T-cell (primary cell): Measurements from ENCODE around the gene ALKBH2. TPM values are rescaled to one million over a fixed set of nuclear protein-coding genes. Genes with fewer than 3 reads are reported as not detected.

Experiments
- ATAC-seq, 4 experiments: fragments of 200-7000 bp in 3 of 4; fragments of 150-1000 bp in 1 of 4; cut with Tn5 transposase; replicated peaks in 1 of 4; 1 replicate in 3 of 4; 2 replicates in 1 of 4; pipeline ENCODE4 v1.10.0; 2021; ENCODE audit warnings: moderate library complexity in 3 of 4, mild to moderate bottlenecking in 2 of 4, moderate number of reproducible peaks in 1 of 4
- CTCF ChIA-PET, 2 donors: fragments of 300-600 bp; sonication (Branson Sonifier 250); formaldehyde crosslinking; loops; one replicate each; lab custom pipeline; 2022; ENCODE audit warnings: antibody characterized with exemption in 2 of 2; lab: Charles Lee
- POLR2A ChIA-PET, 2 donors: fragments of 300-600 bp; sonication (Branson Sonifier 250); formaldehyde crosslinking; loops; one replicate each; lab custom pipeline; 2022; ENCODE audit warnings: antibody characterized with exemption in 2 of 2; lab: Charles Lee
- DNase-seq, 35 experiments: peaks; one replicate each; pipeline versions ENCODE4 v3.0.0 to v3.0.0-alpha.2; 2013 to 2023
- H3K27ac ChIP-seq: one replicate; pipeline ENCODE4 v1.5.1; 2013; ENCODE audit warnings: low read length
- H3K27me3 ChIP-seq, 2 experiments: replicated peaks in 1 of 2; 1 replicate in 1 of 2; 2 replicates in 1 of 2; pipeline versions ENCODE4 v1.6.1 to v1.7.0; 2013; ENCODE audit warnings: low read length in 1 of 2, mixed read lengths in 1 of 2; ENCODE audit not compliant: control insufficient read depth in 2 of 2, insufficient read depth in 2 of 2; ENCODE audit errors: extremely low read depth in 1 of 2
- H3K36me3 ChIP-seq, 2 donors: 1 replicate in 1 of 2; 2 replicates in 1 of 2; pipeline versions ENCODE4 v1.6.1 to v1.7.0; 2013; ENCODE audit warnings: low read length in 1 of 2; ENCODE audit not compliant: control insufficient read depth in 2 of 2, insufficient read depth in 1 of 2; ENCODE audit errors: extremely low read depth in 1 of 2
- H3K4me1 ChIP-seq, 2 experiments: 1 replicate in 1 of 2; 2 replicates in 1 of 2; pipeline versions ENCODE4 v1.6.1 to v1.7.0; 2013; ENCODE audit warnings: low read length in 2 of 2, mixed read lengths in 1 of 2; ENCODE audit not compliant: insufficient read depth in 2 of 2, control insufficient read depth in 1 of 2; ENCODE audit errors: extremely low read depth in 1 of 2
- H3K4me3 ChIP-seq, 2 donors: 1 replicate in 1 of 2; 2 replicates in 1 of 2; pipeline versions ENCODE4 v1.5.1 to v1.7.0; 2013; ENCODE audit warnings: mild to moderate bottlenecking in 2 of 2, low read length in 1 of 2, moderate library complexity in 1 of 2; ENCODE audit not compliant: control insufficient read depth in 1 of 2; ENCODE audit errors: extremely low read depth in 1 of 2
- H3K9me3 ChIP-seq: 2 replicates; pipeline ENCODE4 v1.7.0; 2013
- H3K27ac Mint-ChIP-seq, 2 donors: one replicate each; pipeline ENCODE4 v1.8.0; 2020 to 2021; ENCODE audit warnings: mild to moderate bottlenecking in 2 of 2, mixed read lengths in 2 of 2
- H3K27me3 Mint-ChIP-seq, 2 donors: one replicate each; pipeline ENCODE4 v1.8.0; 2021 to 2022; ENCODE audit warnings: mixed read lengths in 2 of 2
- H3K36me3 Mint-ChIP-seq: one replicate; pipeline ENCODE4 v1.8.0; 2021; ENCODE audit warnings: mixed read lengths
- H3K4me1 Mint-ChIP-seq, 3 donors: one replicate each; pipeline ENCODE4 v1.8.0; 2020 to 2022; ENCODE audit warnings: mixed read lengths in 3 of 3, mild to moderate bottlenecking in 1 of 3
- H3K4me3 Mint-ChIP-seq, 3 donors: one replicate each; pipeline ENCODE4 v1.8.0; 2020 to 2022; ENCODE audit warnings: mild to moderate bottlenecking in 3 of 3, mixed read lengths in 3 of 3, moderate library complexity in 3 of 3
- H3K9me3 Mint-ChIP-seq, 3 donors: one replicate each; pipeline ENCODE4 v1.8.0; 2020 to 2022; ENCODE audit warnings: mixed read lengths in 3 of 3
- WGBS: methylation state at CpG from one replicate; pipeline ENCODE4 v1.1.5; 2013; ENCODE audit warnings: missing lambda C conversion rate; ENCODE audit not compliant: insufficient coverage; 5-methylcytosine and 5-hydroxymethylcytosine counted together
- total RNA-seq, 35 experiments: library from RNA in 6 of 35; stranded (reverse) in 6 of 35; fragments of 120-200 nt in 1 of 35; gene quantifications; one replicate each; pipeline versions ENCODE4 v1.2.1 to v1.2.4 and lab custom pipeline; 2013 to 2026

ALKBH2 gene
- total RNA-seq, 5 donors from 2014 or later (not counting 1 experiment from before 2014, with no cell fraction given): 7.9 to 24.6 (median 19.3) TPM

DNA sequence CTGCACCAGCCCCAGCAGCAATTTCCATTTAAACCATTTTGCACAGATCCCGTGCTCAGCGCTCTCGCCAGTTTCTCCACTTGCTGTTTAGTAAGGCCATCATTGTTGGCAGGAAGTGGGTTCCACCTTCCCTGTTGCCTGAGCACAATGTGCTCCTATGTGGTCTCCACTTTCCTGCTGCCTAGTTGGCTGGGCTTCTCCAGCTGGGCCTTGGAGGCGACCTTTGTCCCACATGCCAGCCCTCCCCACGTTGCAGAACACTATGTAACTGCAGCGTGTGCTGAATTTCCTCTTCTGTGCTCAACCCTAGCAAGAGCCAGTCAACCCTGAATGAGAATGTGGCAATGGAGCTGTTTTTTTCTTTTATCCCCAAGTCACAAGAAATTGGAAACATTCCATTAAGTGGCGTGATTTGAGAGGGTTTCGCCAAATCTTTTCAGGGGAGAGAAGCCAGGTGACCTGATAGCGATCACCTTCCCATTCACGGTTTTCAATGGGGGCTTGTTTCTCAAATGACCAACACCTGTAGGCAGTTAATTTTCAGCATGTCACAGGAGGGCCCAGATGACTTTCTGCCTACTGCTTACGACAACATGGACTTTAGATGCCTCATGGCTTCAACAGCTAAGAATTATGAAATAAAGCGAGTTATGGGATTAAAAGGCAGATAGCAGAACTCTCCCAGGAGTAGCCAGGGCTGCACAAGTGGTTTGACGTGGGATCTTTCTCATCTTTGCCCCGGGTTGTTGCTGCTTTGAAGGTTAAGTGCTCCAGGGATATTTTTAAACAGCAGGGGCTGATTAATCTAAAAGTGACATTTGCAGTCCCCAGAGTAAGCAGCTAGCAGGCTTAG is 22.7 kb upstream of the ALKBH2 start, which contains the start of gene ACACB:
ACACB (plus strand) TSS at position 830 of the 853 bp plus-strand sequence. CDS start 22,819 bp downstream, outside the sequence.
- Mint-ChIP-seq H3K36me3 (peaks cover 8% of the 10 kb centered on the region), H3K27me3 (no peaks in the 10 kb centered on the region), H3K9me3 (no peaks in the 10 kb centered on the region), H3K4me1 (peaks cover 14 to 33% (median 31%) of the 10 kb centered on the region in 3 donors), H3K4me3 (peak within 1 kb of the TSS in 1 of 3 donors; percentile 5), H3K27ac (no peak within 1 kb of the TSS)
- POLR2A ChIA-PET: no interaction called here
- no peak within 1 kb of the TSS for H3K4me3 ChIP-seq
- 83% methylated on average over 7 of the region's 14 CpGs for WGBS
- ATAC-seq (no peak), DNase-seq (no peak)
- CTCF ChIA-PET: interaction anchor here (0.6 to 0.9 kb wide), 4 partner anchors 11 to 220 kb away, joined by 3 to 9 read pairs (median 5); no protein-coding TSS in a partner anchor
- H3K4me1 ChIP-seq: peaks cover 0 to 12% of the 10 kb centered on the region in 2 experiments
- H3K36me3 ChIP-seq: no peaks in the 10 kb centered on the region
- H3K27me3 ChIP-seq: no peaks in the 10 kb centered on the region
- no peaks in the 10 kb centered on the region for H3K9me3 ChIP-seq
- H3K27ac ChIP-seq: no peak within 1 kb of the TSS

GRCh38 chr12:109115404-109115757 is 22.1 kb upstream of the ALKBH2 start:
- Mint-ChIP-seq H3K36me3 (peaks cover 8% of the 10 kb centered on the region), H3K4me1 (peaks cover 14 to 34% (median 32%) of the 10 kb centered on the region in 3 donors), H3K9me3 (no peaks in the 10 kb centered on the region), H3K27ac (no peak overlapping the region), H3K4me3 (peak overlapping the region in 1 of 3 donors; percentile 15), H3K27me3 (no peaks in the 10 kb centered on the region)
- no peak overlapping the region for H3K27ac ChIP-seq
- ChIA-PET POLR2A (no interaction called here), CTCF (no interaction called here)
- peaks cover 0 to 12% of the 10 kb centered on the region in 2 experiments for H3K4me1 ChIP-seq
- H3K9me3 ChIP-seq: no peaks in the 10 kb centered on the region
- no peaks in the 10 kb centered on the region for H3K27me3 ChIP-seq
- ATAC-seq (no peak), DNase-seq (no peak)
- WGBS: 78% methylated on average over 3 of the region's 3 CpGs
- no peak overlapping the region for H3K4me3 ChIP-seq
- H3K36me3 ChIP-seq: no peaks in the 10 kb centered on the region

GRCh38 chr12:109114644-109115043 is 21.4 kb upstream of the ALKBH2 start:
- H3K36me3 ChIP-seq: peaks cover 0 to 2% of the 10 kb centered on the region in 2 donors
- Mint-ChIP-seq H3K36me3 (peaks cover 8% of the 10 kb centered on the region), H3K4me1 (peaks cover 14 to 35% (median 33%) of the 10 kb centered on the region in 3 donors), H3K27me3 (no peaks in the 10 kb centered on the region), H3K27ac (no peak overlapping the region), H3K9me3 (no peaks in the 10 kb centered on the region), H3K4me3 (peak overlapping the region in 1 of 3 donors; percentile 15)
- H3K4me3 ChIP-seq: no peak overlapping the region
- ChIA-PET POLR2A (interaction anchor here in 1 of 2 donors (0.7 kb wide), 1 partner anchor 86 kb away, joined by 4 read pairs; no protein-coding TSS in a partner anchor), CTCF (interaction anchor here in 1 of 2 donors (0.6 kb wide), 1 partner anchor 285 kb away, joined by 3 read pairs; no protein-coding TSS in a partner anchor)
- ATAC-seq (no peak), DNase-seq (no peak)
- peaks cover 0 to 12% of the 10 kb centered on the region in 2 experiments for H3K4me1 ChIP-seq
- no peaks in the 10 kb centered on the region for H3K9me3 ChIP-seq
- H3K27me3 ChIP-seq: no peaks in the 10 kb centered on the region
- H3K27ac ChIP-seq: no peak overlapping the region
- WGBS: no CpG with 5 or more reads among the region's 2 CpGs

- H3K36me3 Mint-ChIP-seq: peaks cover 12% of the 10 kb centered on the region
- H3K27me3 ChIP-seq: no peaks in the 10 kb centered on the region
- peaks cover 0 to 2% of the 10 kb centered on the region in 2 donors for H3K36me3 ChIP-seq
- H3K4me3 Mint-ChIP-seq: no peak overlapping the region
- H3K9me3 ChIP-seq: no peaks in the 10 kb centered on the region
- ChIA-PET POLR2A (interaction anchor here in 1 of 2 donors (0.6 kb wide), 1 partner anchor 451 kb away, joined by 3 read pairs; no protein-coding TSS in a partner anchor), CTCF (no interaction called here)
- peaks cover 14 to 35% (median 33%) of the 10 kb centered on the region in 3 donors for H3K4me1 Mint-ChIP-seq
- H3K27ac ChIP-seq: no peak overlapping the region
- peak overlapping the region in 1 of 2 donors; percentile 11 for H3K27ac Mint-ChIP-seq
- no peak overlapping the region for H3K4me3 ChIP-seq
- H3K4me1 ChIP-seq: peaks cover 0 to 12% of the 10 kb centered on the region in 2 experiments
- no peaks in the 10 kb centered on the region for H3K9me3 Mint-ChIP-seq
- WGBS: 93% methylated on average over 2 of the region's 5 CpGs
- DNase-seq (no peak), ATAC-seq (no peak)
- H3K27me3 Mint-ChIP-seq: no peaks in the 10 kb centered on the region
Observed at GRCh38 chr12:109113661-109114321, 20.5 kb upstream of the ALKBH2 start.

GRCh38 chr12:109112720-109113465 is 19.6 kb upstream of the ALKBH2 start:
- Mint-ChIP-seq H3K4me1 (peaks cover 14 to 35% (median 33%) of the 10 kb centered on the region in 3 donors), H3K36me3 (peaks cover 14% of the 10 kb centered on the region), H3K9me3 (no peaks in the 10 kb centered on the region), H3K4me3 (no peak overlapping the region), H3K27me3 (no peaks in the 10 kb centered on the region), H3K27ac (no peak overlapping the region)
- 88% methylated on average over 4 of the region's 11 CpGs for WGBS
- CTCF ChIA-PET: interaction anchor here (0.6 to 1.7 kb wide), 15 partner anchors 7 to 1413 kb away, joined by 3 to 11 read pairs (median 5); no protein-coding TSS in a partner anchor
- Histone ChIP-seq H3K36me3 (peaks cover 0 to 8% of the 10 kb centered on the region in 2 donors), H3K4me1 (peaks cover 0 to 12% of the 10 kb centered on the region in 2 experiments), H3K9me3 (no peaks in the 10 kb centered on the region), H3K27ac (no peak overlapping the region), H3K27me3 (no peaks in the 10 kb centered on the region), H3K4me3 (no peak overlapping the region)
- DNase-seq (no peak), ATAC-seq (no peak)
- POLR2A ChIA-PET: interaction anchor here (0.6 to 0.7 kb wide), 3 partner anchors 41 to 450 kb away, joined by 3 to 11 read pairs (median 7); no protein-coding TSS in a partner anchor
